SK-N-SH treated with all-trans-retinoic acid at 6 μM for 48 hours (cell line): Measurements from ENCODE around the gene TMEM223.
A peak's percentile ranks its signal among the peaks of the same experiment; 100 is the strongest.

ENCODE experiments used
- ATAC-seq: fragments of 200-7000 bp; cut with Tn5 transposase; 3 replicates; pipeline ENCODE4 v1.9.1; 2020; ENCODE audit warnings: mild to moderate bottlenecking, moderate library complexity
- BACH2 ChIP-seq: fragments of 250-450 bp; sonication (Bioruptor Pico); IDR thresholded peaks from 2 replicates; pipeline ENCODE4 v1.9.0; 2021; ENCODE audit warnings: mild to moderate bottlenecking, borderline replicate concordance
- CSDC2 ChIP-seq: fragments of 250-450 bp; sonication (Bioruptor Pico); IDR thresholded peaks from 2 replicates; pipeline ENCODE4 v1.5.0; 2020; ENCODE audit warnings: mild to moderate bottlenecking, moderate library complexity
- CSRNP3 ChIP-seq: fragments of 250-450 bp; sonication (Bioruptor Pico); IDR thresholded peaks from 2 replicates; pipeline ENCODE4 v1.5.1; 2021; ENCODE audit warnings: mild to moderate bottlenecking, moderate library complexity
- GLIS3 ChIP-seq: fragments of 250-450 bp; sonication (Bioruptor Pico); IDR thresholded peaks from 2 replicates; pipeline ENCODE4 v1.5.0; 2020; ENCODE audit warnings: mild to moderate bottlenecking, moderate library complexity
- ISL1 ChIP-seq: fragments of 250-450 bp; sonication (Bioruptor Pico); IDR thresholded peaks from 2 replicates; pipeline ENCODE4 v2.1.2; 2022; ENCODE audit warnings: mild to moderate bottlenecking, moderate library complexity
- OSR1 ChIP-seq: fragments of 250-450 bp; sonication (Bioruptor Pico); IDR thresholded peaks from 2 replicates; pipeline ENCODE4 v1.8.0; 2022; ENCODE audit warnings: moderate library complexity, mild to moderate bottlenecking, inconsistent platforms
- POU6F1 ChIP-seq: fragments of 250-450 bp; sonication (Bioruptor Pico); IDR thresholded peaks from 2 replicates; pipeline ENCODE4 v1.8.0; 2021; ENCODE audit warnings: low read depth, mild to moderate bottlenecking, moderate library complexity, borderline replicate concordance
- PPARA ChIP-seq: fragments of 250-450 bp; sonication (Bioruptor Pico); IDR thresholded peaks from 2 replicates; pipeline ENCODE4 v1.5.0; 2020; ENCODE audit warnings: mild to moderate bottlenecking, borderline replicate concordance
- SNAI2 ChIP-seq: fragments of 250-450 bp; sonication (Bioruptor Pico); IDR thresholded peaks from 2 replicates; pipeline ENCODE4 v1.5.0; 2020; ENCODE audit warnings: mild to moderate bottlenecking, moderate library complexity
- TOX ChIP-seq: fragments of 250-450 bp; sonication (Bioruptor Pico); IDR thresholded peaks from 2 replicates; pipeline ENCODE4 v1.8.0; 2021; ENCODE audit warnings: mild to moderate bottlenecking, moderate library complexity, borderline replicate concordance
- ZC3H10 ChIP-seq: fragments of 250-450 bp; sonication (Bioruptor Pico); IDR thresholded peaks from 2 replicates; pipeline ENCODE4 v1.5.1; 2021; ENCODE audit warnings: mild to moderate bottlenecking, moderate library complexity
- ZFP3 ChIP-seq: fragments of 250-450 bp; sonication (Bioruptor Pico); IDR thresholded peaks from 2 replicates; pipeline ENCODE4 v1.5.0; 2020; ENCODE audit warnings: mild to moderate bottlenecking, moderate library complexity
- ZFP30 ChIP-seq: fragments of 450-650 bp; formaldehyde crosslinking; IDR thresholded peaks from 2 replicates; pipeline ENCODE4 v1.5.0; 2022; ENCODE audit warnings: mild to moderate bottlenecking, moderate library complexity
- ZNF565 ChIP-seq: fragments of 450-650 bp; formaldehyde crosslinking; conservative IDR thresholded peaks from 2 replicates; pipeline ENCODE4 v1.5.0; 2020; ENCODE audit warnings: low read depth, mild to moderate bottlenecking, moderate library complexity
- ZNF70 ChIP-seq: fragments of 450-650 bp; formaldehyde crosslinking; IDR thresholded peaks from 2 replicates; pipeline ENCODE4 v1.5.0; 2020; ENCODE audit warnings: mild to moderate bottlenecking, moderate library complexity
- TF ChIP-seq, protein P1 (sequence below): fragments of 250-450 bp; sonication (Bioruptor Pico); IDR thresholded peaks from 2 replicates; pipeline ENCODE4 v1.5.0; 2020; ENCODE audit warnings: mild to moderate bottlenecking, moderate library complexity
- TF ChIP-seq, protein P2 (sequence below): fragments of 250-450 bp; sonication (Bioruptor Pico); IDR thresholded peaks from 2 replicates; pipeline ENCODE4 v1.8.0; 2020; ENCODE audit warnings: mild to moderate bottlenecking, moderate library complexity, borderline replicate concordance
- TF ChIP-seq, protein P3 (sequence below): fragments of 250-450 bp; sonication (Bioruptor Pico); IDR thresholded peaks from 2 replicates; pipeline ENCODE4 v1.5.1; 2020; ENCODE audit warnings: low read depth, mild to moderate bottlenecking, moderate library complexity

Gene TMEM223

GRCh38 chr11:62794201-62794775 is 2.5 kb upstream of the TMEM223 start:
- TF ChIP-seq PPARA (CRISPR knock-in tag) (no peak), ZFP30 (CRISPR knock-in tag) (no peak), ISL1 (0 out of 2 replicates have a peak, but pooled peaks have one; percentile 24), ZNF70 (CRISPR knock-in tag) (peak; percentile 94)
- TF ChIP-seq, protein P1, sequence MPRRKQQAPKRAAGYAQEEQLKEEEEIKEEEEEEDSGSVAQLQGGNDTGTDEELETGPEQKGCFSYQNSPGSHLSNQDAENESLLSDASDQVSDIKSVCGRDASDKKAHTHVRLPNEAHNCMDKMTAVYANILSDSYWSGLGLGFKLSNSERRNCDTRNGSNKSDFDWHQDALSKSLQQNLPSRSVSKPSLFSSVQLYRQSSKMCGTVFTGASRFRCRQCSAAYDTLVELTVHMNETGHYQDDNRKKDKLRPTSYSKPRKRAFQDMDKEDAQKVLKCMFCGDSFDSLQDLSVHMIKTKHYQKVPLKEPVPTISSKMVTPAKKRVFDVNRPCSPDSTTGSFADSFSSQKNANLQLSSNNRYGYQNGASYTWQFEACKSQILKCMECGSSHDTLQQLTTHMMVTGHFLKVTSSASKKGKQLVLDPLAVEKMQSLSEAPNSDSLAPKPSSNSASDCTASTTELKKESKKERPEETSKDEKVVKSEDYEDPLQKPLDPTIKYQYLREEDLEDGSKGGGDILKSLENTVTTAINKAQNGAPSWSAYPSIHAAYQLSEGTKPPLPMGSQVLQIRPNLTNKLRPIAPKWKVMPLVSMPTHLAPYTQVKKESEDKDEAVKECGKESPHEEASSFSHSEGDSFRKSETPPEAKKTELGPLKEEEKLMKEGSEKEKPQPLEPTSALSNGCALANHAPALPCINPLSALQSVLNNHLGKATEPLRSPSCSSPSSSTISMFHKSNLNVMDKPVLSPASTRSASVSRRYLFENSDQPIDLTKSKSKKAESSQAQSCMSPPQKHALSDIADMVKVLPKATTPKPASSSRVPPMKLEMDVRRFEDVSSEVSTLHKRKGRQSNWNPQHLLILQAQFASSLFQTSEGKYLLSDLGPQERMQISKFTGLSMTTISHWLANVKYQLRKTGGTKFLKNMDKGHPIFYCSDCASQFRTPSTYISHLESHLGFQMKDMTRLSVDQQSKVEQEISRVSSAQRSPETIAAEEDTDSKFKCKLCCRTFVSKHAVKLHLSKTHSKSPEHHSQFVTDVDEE (CRISPR knock-in tag): no peak
- TF ChIP-seq, all 23 proteins: peak for 2
- ATAC-seq: no peak

DNA sequence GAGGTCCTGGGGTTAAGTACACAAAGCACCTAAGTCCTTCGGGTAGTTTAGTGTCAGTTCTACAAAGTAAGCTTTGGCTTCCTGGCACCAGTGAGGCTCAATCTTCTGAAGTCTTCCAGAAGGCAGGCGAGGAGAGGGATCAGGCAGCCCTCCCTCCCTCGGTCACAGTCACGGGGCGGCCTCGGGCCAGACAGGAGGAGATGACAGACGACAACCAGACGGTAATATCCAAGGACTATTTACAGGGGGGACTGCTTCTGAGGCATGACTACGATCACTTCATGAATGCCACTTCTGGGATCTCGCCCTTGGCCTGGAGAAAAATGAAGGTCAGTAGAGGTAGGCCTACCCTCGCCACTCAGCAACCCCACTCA is 383 bp upstream of the TMEM223 start:
- ATAC-seq: peak; percentile 4
- TF ChIP-seq OSR1 (no peak), ZFP3 (CRISPR knock-in tag) (no peak), ZNF565 (no peak)
- TF ChIP-seq, all 23 proteins: peak for 0

DNA sequence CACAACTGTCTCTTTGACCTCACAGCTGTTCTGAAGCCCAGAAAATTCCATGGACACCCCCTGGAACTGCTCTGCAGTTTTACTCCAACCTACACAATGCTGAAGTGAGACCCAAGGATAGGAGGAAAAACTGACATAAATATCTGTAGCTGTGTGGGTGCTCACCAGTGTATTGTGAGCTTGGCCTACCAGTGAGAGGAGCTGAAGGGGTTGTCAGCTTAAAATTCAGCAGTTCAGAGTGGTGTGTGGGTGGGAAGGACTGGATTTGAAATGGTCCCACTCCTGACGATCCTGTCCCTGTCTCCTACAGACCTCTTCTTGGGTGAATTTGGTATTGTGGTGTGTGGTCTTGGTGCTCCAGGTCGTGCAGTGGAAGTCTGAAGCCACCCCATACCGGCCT is 2.2 kb downstream of the TMEM223 start:
- no peak for TF ChIP-seq ZFP30 (CRISPR knock-in tag)
- TF ChIP-seq CSRNP3: no peak
- TF ChIP-seq GLIS3 (CRISPR knock-in tag): no peak
- no peak for TF ChIP-seq ZC3H10 (CRISPR knock-in tag)
- TF ChIP-seq SNAI2 (CRISPR knock-in tag): no peak
- TF ChIP-seq, protein P2, sequence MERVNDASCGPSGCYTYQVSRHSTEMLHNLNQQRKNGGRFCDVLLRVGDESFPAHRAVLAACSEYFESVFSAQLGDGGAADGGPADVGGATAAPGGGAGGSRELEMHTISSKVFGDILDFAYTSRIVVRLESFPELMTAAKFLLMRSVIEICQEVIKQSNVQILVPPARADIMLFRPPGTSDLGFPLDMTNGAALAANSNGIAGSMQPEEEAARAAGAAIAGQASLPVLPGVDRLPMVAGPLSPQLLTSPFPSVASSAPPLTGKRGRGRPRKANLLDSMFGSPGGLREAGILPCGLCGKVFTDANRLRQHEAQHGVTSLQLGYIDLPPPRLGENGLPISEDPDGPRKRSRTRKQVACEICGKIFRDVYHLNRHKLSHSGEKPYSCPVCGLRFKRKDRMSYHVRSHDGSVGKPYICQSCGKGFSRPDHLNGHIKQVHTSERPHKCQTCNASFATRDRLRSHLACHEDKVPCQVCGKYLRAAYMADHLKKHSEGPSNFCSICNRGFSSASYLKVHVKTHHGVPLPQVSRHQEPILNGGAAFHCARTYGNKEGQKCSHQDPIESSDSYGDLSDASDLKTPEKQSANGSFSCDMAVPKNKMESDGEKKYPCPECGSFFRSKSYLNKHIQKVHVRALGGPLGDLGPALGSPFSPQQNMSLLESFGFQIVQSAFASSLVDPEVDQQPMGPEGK: no peak
- TF ChIP-seq POU6F1 (CRISPR knock-in tag): no peak
- no peak for TF ChIP-seq BACH2 (CRISPR knock-in tag)
- no peak for TF ChIP-seq TOX
- TF ChIP-seq, all 23 proteins: peak for 0
- ATAC-seq: no peak

DNA sequence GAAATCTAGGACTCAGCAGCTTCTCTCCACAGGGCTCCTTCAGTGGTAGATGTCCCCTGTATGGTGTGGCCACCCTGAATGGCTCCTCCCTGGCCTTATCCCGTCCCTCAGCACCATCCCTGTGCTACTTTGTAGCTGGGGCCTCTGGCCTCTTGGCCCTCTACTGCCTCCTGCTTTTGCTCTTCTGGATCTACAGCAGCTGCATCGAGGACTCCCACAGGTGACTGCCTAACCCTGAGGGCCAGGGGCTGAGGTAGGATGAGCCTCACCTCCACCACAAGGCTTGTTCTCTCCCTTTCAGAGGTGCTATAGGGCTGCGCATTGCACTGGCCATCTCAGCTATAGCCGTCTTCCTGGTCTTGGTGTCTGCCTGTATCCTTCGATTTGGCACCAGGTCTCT is 2.8 kb downstream of the TMEM223 start:
- no peak for TF ChIP-seq CSDC2 (CRISPR knock-in tag)
- TF ChIP-seq ISL1: no peak
- no peak for TF ChIP-seq ZNF70 (CRISPR knock-in tag)
- no peak for TF ChIP-seq SNAI2 (CRISPR knock-in tag)
- TF ChIP-seq CSRNP3: no peak
- TF ChIP-seq PPARA (CRISPR knock-in tag): no peak
- TF ChIP-seq, protein P3, sequence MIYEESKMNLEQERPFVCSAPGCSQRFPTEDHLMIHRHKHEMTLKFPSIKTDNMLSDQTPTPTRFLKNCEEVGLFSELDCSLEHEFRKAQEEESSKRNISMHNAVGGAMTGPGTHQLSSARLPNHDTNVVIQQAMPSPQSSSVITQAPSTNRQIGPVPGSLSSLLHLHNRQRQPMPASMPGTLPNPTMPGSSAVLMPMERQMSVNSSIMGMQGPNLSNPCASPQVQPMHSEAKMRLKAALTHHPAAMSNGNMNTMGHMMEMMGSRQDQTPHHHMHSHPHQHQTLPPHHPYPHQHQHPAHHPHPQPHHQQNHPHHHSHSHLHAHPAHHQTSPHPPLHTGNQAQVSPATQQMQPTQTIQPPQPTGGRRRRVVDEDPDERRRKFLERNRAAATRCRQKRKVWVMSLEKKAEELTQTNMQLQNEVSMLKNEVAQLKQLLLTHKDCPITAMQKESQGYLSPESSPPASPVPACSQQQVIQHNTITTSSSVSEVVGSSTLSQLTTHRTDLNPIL: no peak
- TF ChIP-seq ZFP3 (CRISPR knock-in tag): no peak
- TF ChIP-seq ZFP30 (CRISPR knock-in tag): no peak
- TF ChIP-seq, protein P1 (CRISPR knock-in tag): no peak
- TF ChIP-seq, all 23 proteins: peak for 0
- ATAC-seq: no peak
